SJSA1 (cell line): Measurements from ENCODE around the gene EFHC2. TPM values are rescaled to one million over a fixed set of nuclear protein-coding genes. Genes with fewer than 3 reads are reported as not detected.

Experiments
- DNase-seq, 2 experiments: peaks; one replicate each; pipeline ENCODE4 v3.0.0-alpha.2; 2015 to 2020; ENCODE audit warnings: low spot score in 2 of 2, low read depth in 1 of 2
- H3K27ac ChIP-seq: fragments of 250-450 bp; sonication (Bioruptor Pico); 2 replicates; pipeline ENCODE4 v1.5.1; 2020; ENCODE audit warnings: mild to moderate bottlenecking, moderate library complexity
- H3K27me3 ChIP-seq: fragments of 250-450 bp; sonication (Bioruptor Pico); replicated peaks from 2 replicates; pipeline ENCODE4 v1.5.1; 2020; ENCODE audit warnings: mild to moderate bottlenecking, moderate library complexity
- H3K36me3 ChIP-seq: fragments of 250-450 bp; sonication (Bioruptor Pico); 2 replicates; pipeline ENCODE4 v1.5.1; 2020; ENCODE audit warnings: mild to moderate bottlenecking
- H3K4me1 ChIP-seq: fragments of 250-450 bp; sonication (Bioruptor Pico); replicated peaks from 2 replicates; pipeline ENCODE4 v1.6.1; 2021; ENCODE audit warnings: mild to moderate bottlenecking
- H3K4me3 ChIP-seq: fragments of 250-450 bp; sonication (Bioruptor Pico); 2 replicates; pipeline ENCODE4 v1.5.1; 2020; ENCODE audit warnings: mild to moderate bottlenecking
- H3K9me3 ChIP-seq: fragments of 250-450 bp; sonication (Bioruptor Pico); replicated peaks from 2 replicates; pipeline ENCODE4 v1.5.1; 2020; ENCODE audit warnings: mild to moderate bottlenecking
- total RNA-seq: library from RNA; depleted of rRNA; stranded (reverse); fragments of >200 nt; shearing (Covaris generic); gene quantifications from 2 replicates; pipeline ENCODE4 v1.2.3, GENCODE V29; 2014; rRNA removed

The EFHC2 gene, protein sequence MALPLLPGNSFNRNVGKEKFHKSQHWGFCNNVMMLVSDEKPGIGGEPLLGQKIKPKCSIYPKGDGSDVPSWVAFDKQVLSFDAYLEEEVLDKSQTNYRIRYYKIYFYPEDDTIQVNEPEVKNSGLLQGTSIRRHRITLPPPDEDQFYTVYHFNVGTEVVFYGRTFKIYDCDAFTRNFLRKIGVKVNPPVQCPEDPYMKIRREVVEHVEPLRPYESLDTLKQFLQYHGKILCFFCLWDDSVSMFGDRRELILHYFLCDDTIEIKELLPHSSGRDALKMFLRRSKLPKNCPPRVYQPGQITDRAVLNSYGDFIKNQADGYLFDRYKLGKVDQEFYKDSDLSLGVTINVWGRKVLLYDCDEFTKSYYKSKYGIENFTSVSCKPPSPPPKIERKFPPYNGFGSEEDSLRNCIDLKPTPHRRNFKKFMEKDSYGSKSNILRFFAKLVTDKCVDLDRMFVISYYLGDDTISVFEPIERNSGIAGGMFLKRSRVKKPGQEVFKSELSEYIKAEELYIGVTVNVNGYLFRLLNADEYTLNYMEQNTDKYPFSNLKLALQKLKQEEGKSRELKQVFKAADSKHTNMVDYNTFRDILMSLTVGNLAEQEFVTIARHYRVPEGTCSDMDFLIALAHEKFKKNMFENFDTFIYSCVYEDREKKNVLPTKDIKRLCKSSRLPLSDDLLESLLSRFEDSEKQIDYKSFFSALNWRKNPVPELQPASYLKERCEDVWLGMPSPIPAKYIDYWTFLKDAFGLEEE
- not detected in 2 replicates for total RNA-seq

DNA sequence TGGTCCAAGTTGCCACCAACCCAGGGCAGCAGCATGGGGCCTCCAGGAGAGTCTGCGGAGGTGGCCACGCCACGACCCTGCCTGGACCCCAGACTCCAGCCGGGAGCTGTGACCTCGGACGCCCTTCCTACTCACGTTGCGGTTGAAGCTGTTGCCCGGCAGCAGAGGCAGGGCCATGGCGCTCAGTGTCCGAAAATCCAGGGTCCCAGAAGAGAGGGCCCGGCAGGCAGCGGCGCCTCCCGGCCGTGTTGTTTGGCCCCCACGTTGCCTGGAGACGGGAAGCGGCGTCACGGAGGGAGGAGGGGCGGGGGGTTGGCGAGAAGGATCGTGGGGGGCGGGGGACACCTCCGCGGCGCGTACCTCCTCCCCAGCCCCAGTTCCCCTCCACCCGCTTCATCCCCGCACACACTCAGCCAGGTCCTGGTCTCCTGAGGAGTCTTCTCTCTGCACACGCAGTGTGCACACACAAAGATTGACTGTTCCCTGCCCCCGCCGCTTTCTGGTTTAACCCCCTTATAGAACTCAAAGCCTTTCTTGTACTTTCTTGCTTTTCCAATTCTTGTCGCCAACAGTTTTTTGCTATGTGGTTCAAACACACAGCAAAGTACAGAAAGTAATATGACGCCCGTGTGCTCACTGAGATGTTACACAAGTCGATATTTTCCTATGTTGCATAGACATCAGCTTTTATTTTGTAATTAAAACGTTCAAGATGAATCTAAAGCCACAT is at the start of gene EFHC2:
EFHC2 (minus strand) TSS at position 261 of the 730 bp plus-strand sequence; CDS start at position 177, 84 bp downstream.
- no peak within 1 kb of the TSS for H3K27ac ChIP-seq
- no peaks in the 10 kb centered on the region for H3K4me1 ChIP-seq
- H3K27me3 ChIP-seq = no peaks in the 10 kb centered on the region
- no peaks in the 10 kb centered on the region for H3K36me3 ChIP-seq
- H3K4me3 ChIP-seq = peak within 1 kb of the TSS; percentile 27
- DNase-seq = peak; percentile 2 to 43
- no peaks in the 10 kb centered on the region for H3K9me3 ChIP-seq

- DNase-seq = no peak
- Histone ChIP-seq H3K36me3 (no peaks in the 10 kb centered on the region), H3K27me3 (no peaks in the 10 kb centered on the region)
Observed at GRCh38 chrX:44392767-44393166, 49.3 kb upstream of the EFHC2 start.

DNA sequence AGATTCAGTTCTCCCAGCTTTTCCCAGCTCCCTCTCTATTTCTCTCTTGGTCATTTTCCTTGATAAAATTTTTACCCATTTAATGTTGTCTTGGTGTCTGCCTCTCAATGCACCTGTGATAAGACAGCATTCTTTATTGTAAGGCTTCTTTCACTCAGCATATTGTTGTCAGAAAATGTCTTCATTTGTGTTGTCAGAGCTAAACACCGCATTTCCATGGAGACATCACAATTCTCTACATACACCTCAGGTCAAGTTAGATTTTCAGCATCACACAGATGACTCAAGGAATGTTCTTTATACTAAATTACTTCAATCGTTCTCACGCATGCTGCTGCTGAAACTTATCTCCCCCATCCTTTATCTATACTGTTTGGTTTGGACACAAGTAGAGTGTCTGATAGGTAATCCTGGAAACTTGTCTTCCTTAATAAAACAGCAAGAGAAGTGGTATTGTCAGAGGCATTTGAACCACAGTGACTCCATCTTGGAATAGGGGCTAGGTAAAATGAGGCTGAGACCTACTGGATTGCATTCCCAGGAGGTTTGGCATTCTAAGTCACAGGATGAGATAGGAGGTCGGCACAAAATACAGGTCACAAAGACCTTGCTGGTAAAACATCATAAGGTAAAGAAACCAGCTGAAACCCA is 41.3 kb upstream of the EFHC2 start:
- no peaks in the 10 kb centered on the region for H3K4me1 ChIP-seq
- H3K27ac ChIP-seq = no peak overlapping the region
- no peak overlapping the region for H3K4me3 ChIP-seq
- no peaks in the 10 kb centered on the region for H3K9me3 ChIP-seq
- no peaks in the 10 kb centered on the region for H3K27me3 ChIP-seq
- no peaks in the 10 kb centered on the region for H3K36me3 ChIP-seq
- no peak for DNase-seq

More at GRCh38 chrX:44392767-44393166, 49.3 kb upstream of the EFHC2 start:
- H3K27ac ChIP-seq = no peak overlapping the region
- H3K9me3 ChIP-seq = no peaks in the 10 kb centered on the region
- no peaks in the 10 kb centered on the region for H3K4me1 ChIP-seq
- H3K4me3 ChIP-seq = no peak overlapping the region

- no peaks in the 10 kb centered on the region for H3K36me3 ChIP-seq
- H3K4me3 ChIP-seq = no peak overlapping the region
- no peak overlapping the region for H3K27ac ChIP-seq
- no peak for DNase-seq
- no peaks in the 10 kb centered on the region for H3K9me3 ChIP-seq
- H3K27me3 ChIP-seq = no peaks in the 10 kb centered on the region
- H3K4me1 ChIP-seq = no peaks in the 10 kb centered on the region
Observed at GRCh38 chrX:44382871-44383270, 39.4 kb upstream of the EFHC2 start.

GRCh38 chrX:44352758-44353157 is 9.3 kb upstream of the EFHC2 start:
- Histone ChIP-seq H3K4me1 (no peaks in the 10 kb centered on the region), H3K36me3 (no peaks in the 10 kb centered on the region), H3K9me3 (no peaks in the 10 kb centered on the region), H3K27ac (no peak overlapping the region), H3K27me3 (no peaks in the 10 kb centered on the region), H3K4me3 (no peak overlapping the region)
- DNase-seq = no peak

DNA sequence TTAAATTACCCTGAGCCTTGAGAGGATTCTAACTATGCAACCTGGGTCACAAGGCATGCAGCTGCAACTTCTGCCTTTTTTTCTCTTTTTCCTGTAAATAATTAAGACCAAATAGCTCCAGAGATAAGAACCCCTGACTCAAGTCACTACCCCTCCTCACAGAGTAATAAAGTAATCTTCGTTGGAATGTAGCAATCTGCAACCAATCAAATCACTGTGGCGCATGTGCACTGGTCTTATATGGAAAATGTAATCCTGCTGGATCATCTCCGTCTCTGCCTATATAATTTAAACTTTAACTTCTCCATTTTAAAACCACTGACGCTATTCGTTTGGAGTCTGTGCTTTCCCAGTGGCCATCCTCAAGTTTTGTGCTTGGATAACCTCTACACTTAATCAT is 6.1 kb upstream of the EFHC2 start:
- H3K27me3 ChIP-seq = no peaks in the 10 kb centered on the region
- H3K9me3 ChIP-seq = no peaks in the 10 kb centered on the region
- no peak overlapping the region for H3K27ac ChIP-seq
- no peak overlapping the region for H3K4me3 ChIP-seq
- no peaks in the 10 kb centered on the region for H3K36me3 ChIP-seq
- H3K4me1 ChIP-seq = no peaks in the 10 kb centered on the region
- DNase-seq = no peak

DNA sequence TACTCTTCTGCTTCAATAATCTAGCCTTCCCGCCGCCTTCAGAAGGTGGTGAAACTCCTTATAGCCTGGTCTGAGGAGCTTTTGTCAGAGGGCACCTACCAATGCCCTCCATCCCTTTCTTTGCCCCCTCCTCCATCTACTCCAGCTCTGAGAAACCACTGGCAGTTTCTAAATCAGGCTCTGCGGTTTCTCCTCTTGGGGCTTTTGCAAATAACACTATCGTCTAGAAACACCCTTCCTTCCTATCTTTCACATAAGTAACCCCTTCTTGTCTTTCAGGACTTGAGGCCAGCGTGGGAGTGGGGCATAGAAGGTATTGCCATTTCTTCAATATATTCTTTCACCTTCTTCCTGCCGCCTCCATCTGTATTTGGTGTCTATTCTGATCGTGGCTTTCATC is 1.2 kb upstream of the EFHC2 start:
- Histone ChIP-seq H3K4me1 (no peaks in the 10 kb centered on the region), H3K4me3 (no peak overlapping the region), H3K36me3 (no peaks in the 10 kb centered on the region), H3K9me3 (no peaks in the 10 kb centered on the region), H3K27me3 (no peaks in the 10 kb centered on the region), H3K27ac (no peak overlapping the region)
- no peak for DNase-seq

DNA sequence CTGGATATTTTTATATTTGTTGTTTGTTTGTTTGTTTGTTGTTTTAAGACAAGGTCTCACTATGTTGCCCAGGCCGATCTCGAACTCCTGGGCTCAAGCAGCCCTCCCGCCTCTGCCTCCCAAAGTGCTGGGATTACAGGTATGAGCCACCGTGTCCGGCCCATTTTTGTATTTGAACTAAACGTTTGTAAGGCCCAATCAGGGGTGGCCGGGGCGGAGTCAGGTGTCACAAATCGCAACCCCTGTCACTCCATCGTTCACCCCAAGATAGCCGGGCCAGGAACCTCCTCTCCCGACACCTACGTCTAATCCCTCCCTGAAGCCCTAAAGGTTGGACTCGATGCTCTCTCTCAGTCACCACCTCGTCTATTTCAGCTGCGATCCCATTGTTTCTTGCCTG is 722 bp upstream of the EFHC2 start:
- Histone ChIP-seq H3K36me3 (no peaks in the 10 kb centered on the region), H3K9me3 (no peaks in the 10 kb centered on the region), H3K27ac (no peak overlapping the region), H3K4me3 (no peak overlapping the region), H3K4me1 (no peaks in the 10 kb centered on the region), H3K27me3 (no peaks in the 10 kb centered on the region)
- DNase-seq = no peak

- Histone ChIP-seq H3K4me1 (no peaks in the 10 kb centered on the region), H3K9me3 (no peaks in the 10 kb centered on the region), H3K27me3 (no peaks in the 10 kb centered on the region), H3K4me3 (no peak overlapping the region), H3K27ac (no peak overlapping the region), H3K36me3 (no peaks in the 10 kb centered on the region)
- no peak for DNase-seq
Observed at GRCh38 chrX:44342866-44343265, 606 bp downstream of the EFHC2 start.

GRCh38 chrX:44338361-44338760 is 5.1 kb downstream of the EFHC2 start:
- Histone ChIP-seq H3K4me1 (no peaks in the 10 kb centered on the region), H3K27me3 (no peaks in the 10 kb centered on the region), H3K4me3 (no peak overlapping the region), H3K9me3 (no peaks in the 10 kb centered on the region), H3K27ac (no peak overlapping the region), H3K36me3 (no peaks in the 10 kb centered on the region)
- DNase-seq = no peak

DNA sequence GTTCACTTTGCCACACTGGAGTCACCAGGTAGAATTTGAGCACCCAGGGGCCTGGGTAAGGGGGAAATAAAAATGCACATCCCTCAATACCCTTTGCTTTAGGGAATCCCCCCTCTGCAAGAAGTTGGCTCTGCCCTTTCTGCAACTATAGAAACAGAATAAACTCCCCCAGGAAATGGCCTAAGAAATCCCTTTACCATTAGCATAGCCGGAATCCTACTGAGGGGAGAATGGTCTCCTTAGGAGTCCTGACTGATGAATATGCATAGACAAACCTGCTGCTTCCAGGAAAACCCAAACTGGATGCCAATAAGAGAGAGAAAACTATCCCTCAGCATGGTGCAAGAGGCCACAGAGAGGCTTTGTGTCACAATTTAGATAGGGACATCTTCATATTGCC is 11.0 kb downstream of the EFHC2 start:
- Histone ChIP-seq H3K9me3 (no peaks in the 10 kb centered on the region), H3K27ac (no peak overlapping the region), H3K27me3 (no peaks in the 10 kb centered on the region), H3K4me1 (no peaks in the 10 kb centered on the region), H3K4me3 (no peak overlapping the region), H3K36me3 (no peaks in the 10 kb centered on the region)
- DNase-seq = no peak

DNA sequence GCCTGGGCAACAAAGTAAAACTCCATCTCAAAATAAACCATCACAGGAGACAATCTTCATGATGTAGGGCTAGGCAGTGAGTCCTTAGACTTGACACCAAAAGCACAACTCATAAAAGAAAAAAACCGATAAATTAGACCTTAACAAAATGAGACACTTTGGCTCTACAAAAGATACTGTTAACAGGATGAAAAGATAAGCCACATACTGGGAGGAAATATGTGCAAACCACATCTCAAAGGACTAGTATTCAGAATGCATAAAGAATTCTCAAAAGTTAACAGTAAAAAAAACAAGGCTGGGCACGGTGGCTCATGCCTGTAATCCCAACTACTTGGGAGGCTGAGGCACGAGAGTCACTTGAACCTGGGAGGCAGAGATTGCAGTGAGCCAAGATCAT is 13.2 kb downstream of the EFHC2 start:
- H3K4me3 ChIP-seq = no peak overlapping the region
- H3K4me1 ChIP-seq = no peaks in the 10 kb centered on the region
- no peaks in the 10 kb centered on the region for H3K36me3 ChIP-seq
- DNase-seq = no peak
- no peaks in the 10 kb centered on the region for H3K9me3 ChIP-seq
- H3K27ac ChIP-seq = no peak overlapping the region
- no peaks in the 10 kb centered on the region for H3K27me3 ChIP-seq

- DNase-seq = no peak
- Histone ChIP-seq H3K27me3 (no peaks in the 10 kb centered on the region), H3K4me3 (no peak overlapping the region), H3K4me1 (no peaks in the 10 kb centered on the region), H3K36me3 (no peaks in the 10 kb centered on the region), H3K9me3 (no peaks in the 10 kb centered on the region), H3K27ac (no peak overlapping the region)
Observed at GRCh38 chrX:44319550-44319949, 23.9 kb downstream of the EFHC2 start.
